GM12875 (cell line): ENCODE data around the gene CST6.

Experiments
- H3K4me3 ChIP-seq: one replicate; pipeline ENCODE4 v1.5.1; 2011; ENCODE audit warnings: low read depth, low read length, control low read depth
- TF ChIP-seq, protein P1 (sequence below): IDR thresholded peaks from 2 replicates; pipeline ENCODE4 v1.5.1; 2011; ENCODE audit warnings: low read depth, mild to moderate bottlenecking, control low read depth, inconsistent platforms, low read length, moderate library complexity, borderline replicate concordance; ENCODE audit not compliant: insufficient read depth

The CST6 gene

DNA sequence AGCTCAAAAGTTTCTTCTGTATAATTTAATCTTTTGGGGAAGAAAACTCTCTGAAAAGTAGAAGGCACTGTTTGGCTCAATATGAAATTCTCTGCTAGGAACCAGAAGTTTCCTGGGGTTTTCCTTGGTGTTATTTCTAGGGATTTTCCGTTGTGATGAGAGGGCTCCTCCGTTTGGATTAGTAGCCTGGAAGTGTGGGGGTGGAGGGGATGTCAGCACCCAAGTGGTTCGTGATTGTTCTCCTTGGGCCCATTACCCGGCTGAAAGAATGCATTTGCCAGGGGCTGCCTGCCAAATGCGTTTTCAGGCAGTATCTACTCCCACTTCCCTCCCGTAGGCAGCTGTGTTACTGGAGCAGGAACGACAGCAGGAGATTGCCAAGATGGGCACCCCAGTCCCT is 44.7 kb downstream of the CST6 start:
- TF ChIP-seq, protein P1, sequence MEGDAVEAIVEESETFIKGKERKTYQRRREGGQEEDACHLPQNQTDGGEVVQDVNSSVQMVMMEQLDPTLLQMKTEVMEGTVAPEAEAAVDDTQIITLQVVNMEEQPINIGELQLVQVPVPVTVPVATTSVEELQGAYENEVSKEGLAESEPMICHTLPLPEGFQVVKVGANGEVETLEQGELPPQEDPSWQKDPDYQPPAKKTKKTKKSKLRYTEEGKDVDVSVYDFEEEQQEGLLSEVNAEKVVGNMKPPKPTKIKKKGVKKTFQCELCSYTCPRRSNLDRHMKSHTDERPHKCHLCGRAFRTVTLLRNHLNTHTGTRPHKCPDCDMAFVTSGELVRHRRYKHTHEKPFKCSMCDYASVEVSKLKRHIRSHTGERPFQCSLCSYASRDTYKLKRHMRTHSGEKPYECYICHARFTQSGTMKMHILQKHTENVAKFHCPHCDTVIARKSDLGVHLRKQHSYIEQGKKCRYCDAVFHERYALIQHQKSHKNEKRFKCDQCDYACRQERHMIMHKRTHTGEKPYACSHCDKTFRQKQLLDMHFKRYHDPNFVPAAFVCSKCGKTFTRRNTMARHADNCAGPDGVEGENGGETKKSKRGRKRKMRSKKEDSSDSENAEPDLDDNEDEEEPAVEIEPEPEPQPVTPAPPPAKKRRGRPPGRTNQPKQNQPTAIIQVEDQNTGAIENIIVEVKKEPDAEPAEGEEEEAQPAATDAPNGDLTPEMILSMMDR, result no peak
- H3K4me3 ChIP-seq, result no peak overlapping the region

DNA sequence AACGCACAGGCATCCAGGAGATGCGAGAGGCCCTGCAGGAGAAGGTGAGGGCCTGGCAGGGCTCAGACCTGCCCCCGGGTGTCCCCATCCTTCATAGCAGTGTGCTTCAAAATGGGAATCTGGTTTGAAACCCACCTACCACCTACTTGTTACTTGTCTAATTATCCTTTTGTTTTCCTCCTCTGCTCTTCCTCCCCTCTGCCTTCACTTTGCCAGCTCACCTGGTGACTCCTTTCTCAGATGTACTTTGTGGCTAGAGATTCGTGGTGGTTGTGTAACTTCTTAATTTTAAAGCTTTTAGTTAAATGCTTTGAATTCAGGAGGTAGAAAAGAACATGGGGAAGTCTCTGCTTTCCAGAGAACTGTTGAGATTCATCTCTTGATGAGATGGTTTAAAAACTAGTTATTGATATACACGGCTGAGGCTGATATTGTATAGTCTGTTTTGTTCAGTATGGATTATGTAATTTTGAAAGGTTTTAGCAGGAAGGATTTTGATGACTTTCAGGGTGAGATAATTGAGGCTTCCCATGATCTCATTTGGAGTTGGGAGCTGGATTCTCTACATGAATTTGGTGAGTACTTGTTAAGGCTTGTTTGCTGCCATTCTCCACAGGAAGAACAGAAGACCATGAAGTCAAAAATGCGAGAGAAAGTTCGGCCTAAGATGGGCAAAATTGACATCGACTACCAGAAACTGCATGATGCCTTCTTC is 48.3 kb downstream of the CST6 start:
- no peak overlapping the region for H3K4me3 ChIP-seq
- TF ChIP-seq, protein P1, result no peak

DNA sequence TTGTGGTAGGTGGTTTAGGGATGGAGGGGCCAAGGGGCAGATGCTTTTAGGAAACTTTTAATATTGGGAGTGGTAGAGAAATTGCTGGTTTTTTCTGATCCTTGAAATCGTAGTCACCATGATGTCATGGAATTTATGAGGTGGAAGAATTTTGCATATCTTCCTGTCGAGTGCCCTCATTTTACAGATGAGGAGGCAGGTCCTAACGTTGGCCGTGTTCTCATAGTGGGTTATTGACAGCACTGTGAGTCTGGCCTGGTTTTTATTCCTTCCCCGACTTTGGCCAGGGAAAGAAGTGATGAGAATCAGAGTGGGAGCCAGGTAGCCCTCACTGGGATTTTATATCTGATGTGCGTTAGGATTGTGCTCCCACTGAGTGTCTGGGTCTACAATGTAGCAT is 49.5 kb downstream of the CST6 start:
- no peak overlapping the region for H3K4me3 ChIP-seq
- TF ChIP-seq, protein P1, result no peak

DNA sequence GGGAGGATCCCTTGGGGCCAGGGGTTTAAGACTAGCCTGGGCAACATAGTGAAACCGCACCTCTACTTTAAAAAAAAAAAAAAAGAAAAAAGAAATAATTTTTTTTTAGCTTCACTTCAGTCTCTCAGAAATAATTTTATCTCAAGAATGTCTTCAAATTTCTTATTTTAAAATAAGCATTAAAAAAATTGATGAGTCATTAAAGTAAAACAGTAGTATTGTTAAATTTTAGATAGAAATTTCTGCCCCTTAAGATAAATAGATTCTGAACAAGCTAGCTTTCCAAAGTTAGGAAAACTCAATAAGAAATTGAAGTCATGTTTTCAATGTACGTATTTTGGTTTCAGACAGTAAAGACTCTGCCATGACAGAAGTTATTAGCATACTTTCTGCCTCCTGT is 50.6 kb downstream of the CST6 start:
- no peak overlapping the region for H3K4me3 ChIP-seq
- TF ChIP-seq, protein P1, result no peak
